Measurements from ENCODE around the gene DLST. TPM values are rescaled to one million over a fixed set of nuclear protein-coding genes. Genes with fewer than 3 reads are reported as not detected.

DLST gene
- polyA plus RNA-seq, 2 of the 4 experiments (the other 2 are of a cell fraction): 102 to 129 TPM

DNA sequence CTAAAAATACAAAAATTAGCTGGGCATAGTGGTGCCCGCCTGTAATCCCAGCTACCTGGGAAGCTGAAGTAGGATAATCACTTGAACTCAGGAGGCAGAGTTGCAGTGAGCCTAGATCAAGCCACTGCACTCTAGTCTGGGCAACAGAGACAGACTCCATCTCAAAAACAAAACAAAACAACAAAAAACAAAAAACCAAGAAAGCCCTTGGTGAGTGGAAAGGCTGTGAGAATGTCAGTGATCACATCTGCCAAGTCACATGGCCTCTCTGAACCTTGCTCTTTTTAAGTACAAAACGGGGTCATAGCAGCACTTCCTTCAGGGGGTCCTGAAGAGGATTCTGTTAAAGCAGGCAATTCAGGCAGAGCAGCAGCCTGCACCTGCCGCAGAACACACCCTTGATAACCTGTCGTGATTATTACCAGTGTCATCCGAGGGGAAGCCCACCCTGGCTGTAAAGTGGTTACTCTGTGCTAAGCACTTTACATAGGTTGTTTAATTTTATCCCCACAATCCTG is 31.7 kb downstream of the DLST start:
- Histone ChIP-seq H3K4me1 (peaks cover 9% of the 10 kb centered on the region; the same call in 2 of the 3 replicates), H3K4me2 (no peak overlapping the region), H3K27ac (no peak overlapping the region), H3K4me3 (no peak overlapping the region), H3K9me3 (no peaks in the 10 kb centered on the region)
- WGBS (ENCODE audit: missing lambda C conversion rate): 32% methylated on average over 5 of the region's 5 CpGs
- no peak for DNase-seq (ENCODE audit: low read depth in 1 of 2, low spot score in 1 of 2)
- TF ChIP-seq NPAS2 (CRISPR knock-in tag; IDR thresholded peaks at IDR 0.05; ENCODE audit: borderline replicate concordance): no peak
- POLR2A ChIA-PET: no interaction called here
- ATAC-seq: no peak
- FAIRE-seq: no peak
- CTCF ChIA-PET: interaction anchor here (0.7 to 12.5 kb wide), 5 partner anchors 18 to 176 kb away, joined by 3 to 226 read pairs (median 87); no protein-coding TSS in a partner anchor

DNA sequence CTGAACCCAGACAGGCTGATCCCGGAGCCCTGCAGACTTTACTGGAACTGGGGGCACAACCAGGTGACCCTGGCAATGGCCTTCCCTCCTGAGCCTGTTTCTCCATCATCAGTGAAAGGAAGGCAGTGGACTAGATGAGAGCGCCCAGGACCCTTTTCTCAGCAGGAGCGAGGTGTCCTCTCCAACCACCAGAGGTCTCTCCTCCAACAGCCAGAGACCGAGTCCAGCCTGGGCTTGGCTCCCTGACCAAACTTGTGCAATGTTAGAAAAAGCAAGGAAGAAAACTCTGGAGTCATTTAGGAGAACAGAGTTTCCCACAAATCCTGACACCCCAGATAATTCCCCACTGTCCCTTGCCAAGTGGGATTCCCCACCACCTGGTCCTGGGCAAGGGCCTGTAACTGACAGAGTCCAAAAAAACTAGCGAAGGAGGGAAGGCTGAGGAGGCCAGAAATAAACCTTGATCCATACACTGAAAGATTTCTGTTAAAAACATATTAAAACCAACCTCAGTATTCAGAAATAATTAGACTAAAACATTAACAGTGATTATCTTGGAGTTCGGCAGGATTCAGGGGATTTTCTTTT is 32.4 kb downstream of the DLST start:
- Histone ChIP-seq H3K4me1 (peaks cover 9% of the 10 kb centered on the region; the same call in 2 of the 3 replicates), H3K27ac (no peak overlapping the region), H3K9me3 (no peaks in the 10 kb centered on the region), H3K4me3 (no peak overlapping the region), H3K4me2 (no peak overlapping the region)
- POLR2A ChIA-PET: no interaction called here
- TF ChIP-seq CEBPB (IDR thresholded peaks at IDR 0.05): peak; percentile 33 to 63; a peak in 2 of 4 replicates
- TF ChIP-seq MYC (IDR thresholded peaks at IDR 0.05; ENCODE audit: borderline replicate concordance, low read length): no peak
- TF ChIP-seq FOXS1 (CRISPR knock-in tag; IDR thresholded peaks at IDR 0.05): no peak
- TF ChIP-seq RAD21 (conservative IDR thresholded peaks at IDR 0.05 in 1 of 2, IDR thresholded peaks at IDR 0.05 in 1 of 2): peak; percentile 73 to 75
- TF ChIP-seq NR3C1 (IDR thresholded peaks at IDR 0.05): no peak
- peak; percentile 83 for TF ChIP-seq SMC3 (IDR thresholded peaks at IDR 0.05)
- peak; percentile 78 for TF ChIP-seq CTCF (IDR thresholded peaks at IDR 0.05)
- ATAC-seq (peak; percentile 85 to 88), FAIRE-seq (peak; percentile 92), DNase-seq (ENCODE audit: low read depth in 1 of 2, low spot score in 1 of 2) (peak; percentile 68 to 73)
- WGBS (ENCODE audit: missing lambda C conversion rate): 46% methylated on average over 6 of the region's 6 CpGs
- CTCF ChIA-PET: interaction anchor here (3.6 to 9.6 kb wide), 2 partner anchors 8 to 175 kb away, joined by 22 to 87 read pairs; no protein-coding TSS in a partner anchor

- 75% methylated on average over 4 of the region's 4 CpGs for WGBS (ENCODE audit: missing lambda C conversion rate)
- Histone ChIP-seq H3K4me1 (peaks cover 9% of the 10 kb centered on the region; the same call in 2 of the 3 replicates), H3K27ac (no peak overlapping the region), H3K4me3 (no peak overlapping the region), H3K4me2 (no peak overlapping the region), H3K9me3 (no peaks in the 10 kb centered on the region)
- ChIA-PET POLR2A (no interaction called here), CTCF (interaction anchor here (1.2 to 3.6 kb wide), 3 partner anchors 10 to 109 kb away, joined by 3 to 22 read pairs (median 8); no protein-coding TSS in a partner anchor)
- no peak for FAIRE-seq
- ATAC-seq: no peak
- TF ChIP-seq JUNB (IDR thresholded peaks at IDR 0.05) (no peak), TFCP2L1 (CRISPR knock-in tag; IDR thresholded peaks at IDR 0.05) (no peak), KDM1A (IDR thresholded peaks at IDR 0.05; ENCODE audit: low read depth) (no peak), FOSB (CRISPR knock-in tag; IDR thresholded peaks at IDR 0.05) (no peak), CEBPB (IDR thresholded peaks at IDR 0.05) (no peak), RFX5 (IDR thresholded peaks at IDR 0.05) (no peak), POLR2A (IDR thresholded peaks at IDR 0.05; ENCODE audit: low read length) (no peak), ESRRA (IDR thresholded peaks at IDR 0.05; ENCODE audit: borderline replicate concordance, low read length) (no peak), POLR2AphosphoS2 (conservative IDR thresholded peaks at IDR 0.05; ENCODE audit: low read length) (no peak), MYC (IDR thresholded peaks at IDR 0.05; ENCODE audit: borderline replicate concordance, low read length) (no peak), HES2 (IDR thresholded peaks at IDR 0.05) (no peak), SMC3 (IDR thresholded peaks at IDR 0.05) (no peak), NR3C1 (IDR thresholded peaks at IDR 0.05) (no peak), EHF (CRISPR knock-in tag; IDR thresholded peaks at IDR 0.05) (no peak), KDM5A (IDR thresholded peaks at IDR 0.05) (no peak)
- TF ChIP-seq, protein P1, sequence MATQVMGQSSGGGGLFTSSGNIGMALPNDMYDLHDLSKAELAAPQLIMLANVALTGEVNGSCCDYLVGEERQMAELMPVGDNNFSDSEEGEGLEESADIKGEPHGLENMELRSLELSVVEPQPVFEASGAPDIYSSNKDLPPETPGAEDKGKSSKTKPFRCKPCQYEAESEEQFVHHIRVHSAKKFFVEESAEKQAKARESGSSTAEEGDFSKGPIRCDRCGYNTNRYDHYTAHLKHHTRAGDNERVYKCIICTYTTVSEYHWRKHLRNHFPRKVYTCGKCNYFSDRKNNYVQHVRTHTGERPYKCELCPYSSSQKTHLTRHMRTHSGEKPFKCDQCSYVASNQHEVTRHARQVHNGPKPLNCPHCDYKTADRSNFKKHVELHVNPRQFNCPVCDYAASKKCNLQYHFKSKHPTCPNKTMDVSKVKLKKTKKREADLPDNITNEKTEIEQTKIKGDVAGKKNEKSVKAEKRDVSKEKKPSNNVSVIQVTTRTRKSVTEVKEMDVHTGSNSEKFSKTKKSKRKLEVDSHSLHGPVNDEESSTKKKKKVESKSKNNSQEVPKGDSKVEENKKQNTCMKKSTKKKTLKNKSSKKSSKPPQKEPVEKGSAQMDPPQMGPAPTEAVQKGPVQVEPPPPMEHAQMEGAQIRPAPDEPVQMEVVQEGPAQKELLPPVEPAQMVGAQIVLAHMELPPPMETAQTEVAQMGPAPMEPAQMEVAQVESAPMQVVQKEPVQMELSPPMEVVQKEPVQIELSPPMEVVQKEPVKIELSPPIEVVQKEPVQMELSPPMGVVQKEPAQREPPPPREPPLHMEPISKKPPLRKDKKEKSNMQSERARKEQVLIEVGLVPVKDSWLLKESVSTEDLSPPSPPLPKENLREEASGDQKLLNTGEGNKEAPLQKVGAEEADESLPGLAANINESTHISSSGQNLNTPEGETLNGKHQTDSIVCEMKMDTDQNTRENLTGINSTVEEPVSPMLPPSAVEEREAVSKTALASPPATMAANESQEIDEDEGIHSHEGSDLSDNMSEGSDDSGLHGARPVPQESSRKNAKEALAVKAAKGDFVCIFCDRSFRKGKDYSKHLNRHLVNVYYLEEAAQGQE (IDR thresholded peaks at IDR 0.05): no peak
- no peak for DNase-seq (ENCODE audit: low read depth in 1 of 2, low spot score in 1 of 2)
Observed at GRCh38 chr14:74915426-74915825, 33.7 kb downstream of the DLST start.
